GM23338 (cell line): ENCODE measurements around the gene SLC6A8. TPM values are rescaled to one million over a fixed set of nuclear protein-coding genes. Genes with fewer than 3 reads are reported as not detected.
"Not testable (repeated sequence)": the region's sequence is repeated elsewhere in the genome, so short reads cannot be mapped to it uniquely, and the experiment has no call there.

Experiments used
- ATAC-seq: fragments of 200-7000 bp; cut with Tn5 transposase; 3 replicates; pipeline ENCODE4 v1.9.1; 2020
- DNase-seq: peaks from one replicate; pipeline ENCODE4 v3.0.0-alpha.2; 2015; ENCODE audit warnings: low spot score
- H2AFZ ChIP-seq: fragments of 200-600 bp; sonication (generic); 2 replicates; pipeline ENCODE4 v1.8.0; 2016; ENCODE audit warnings: antibody characterized with exemption, mild to moderate bottlenecking, moderate library complexity
- H3F3A ChIP-seq: fragments of 200-600 bp; sonication (generic); replicated peaks from 2 replicates; pipeline ENCODE4 v1.8.0; 2017; ENCODE audit warnings: antibody characterized with exemption, mixed run types, low read depth
- H3K27ac ChIP-seq: fragments of 200-600 bp; sonication (generic); 2 replicates; pipeline ENCODE4 v1.6.1; 2016; ENCODE audit warnings: low read depth
- H3K27me3 ChIP-seq: fragments of 200-600 bp; sonication (generic); 2 replicates; pipeline ENCODE4 v1.8.0; 2016; ENCODE audit warnings: mild to moderate bottlenecking, mixed run types, moderate library complexity; ENCODE audit not compliant: insufficient read depth
- H3K36me3 ChIP-seq: fragments of 200-600 bp; sonication (generic); 2 replicates; pipeline ENCODE4 v1.8.0; 2016; ENCODE audit warnings: mild to moderate bottlenecking; ENCODE audit not compliant: insufficient read depth
- H3K4me1 ChIP-seq: fragments of 200-600 bp; sonication (generic); 2 replicates; pipeline ENCODE4 v1.8.0; 2016; ENCODE audit warnings: mild to moderate bottlenecking, moderate library complexity; ENCODE audit not compliant: insufficient read depth
- H3K4me2 ChIP-seq: fragments of 200-600 bp; sonication (generic); 2 replicates; pipeline ENCODE4 v1.7.1; 2017; ENCODE audit warnings: mixed run types
- H3K4me3 ChIP-seq: fragments of 200-600 bp; sonication (generic); 2 replicates; pipeline ENCODE4 v1.6.1; 2016; ENCODE audit warnings: mixed run types
- H3K79me2 ChIP-seq: fragments of 200-600 bp; sonication (generic); replicated peaks from 2 replicates; pipeline ENCODE4 v1.8.0; 2017; ENCODE audit warnings: mild to moderate bottlenecking; ENCODE audit not compliant: insufficient read depth
- H3K9me2 ChIP-seq: fragments of 200-600 bp; sonication (generic); 2 replicates; pipeline ENCODE4 v1.8.0; 2017; ENCODE audit not compliant: insufficient read depth
- H4K20me1 ChIP-seq: fragments of 200-600 bp; sonication (generic); replicated peaks from 2 replicates; pipeline ENCODE4 v1.8.0; 2017; ENCODE audit warnings: mild to moderate bottlenecking; ENCODE audit not compliant: insufficient read depth
- H3K27ac Mint-ChIP-seq: 2 replicates; pipeline ENCODE4 v1.8.0; 2020; ENCODE audit warnings: inconsistent platforms, mild to moderate bottlenecking, moderate library complexity, mixed read lengths
- H3K27me3 Mint-ChIP-seq: 3 replicates; pipeline ENCODE4 v1.8.0; 2022; ENCODE audit warnings: low read depth, mild to moderate bottlenecking, moderate library complexity, mixed read lengths, inconsistent platforms; ENCODE audit not compliant: insufficient read depth, poor library complexity
- H3K36me3 Mint-ChIP-seq: 3 replicates; pipeline ENCODE4 v1.8.0; 2021; ENCODE audit warnings: low read depth, mild to moderate bottlenecking, inconsistent platforms, moderate library complexity, mixed read lengths
- H3K4me1 Mint-ChIP-seq: 3 replicates; pipeline ENCODE4 v1.8.0; 2020; ENCODE audit warnings: mild to moderate bottlenecking, inconsistent platforms, mixed read lengths
- H3K4me3 Mint-ChIP-seq: 3 replicates; pipeline ENCODE4 v1.8.0; 2021; ENCODE audit warnings: moderate library complexity, mild to moderate bottlenecking, inconsistent platforms, mixed read lengths
- H3K9me3 Mint-ChIP-seq: 3 replicates; pipeline ENCODE4 v1.8.0; 2020; ENCODE audit warnings: moderate library complexity, mild to moderate bottlenecking, inconsistent platforms, mixed read lengths
- EZH2 ChIP-seq: fragments of 200-600 bp; sonication (generic); IDR thresholded peaks from one replicate; pipeline ENCODE4 v1.8.0; 2017; ENCODE audit warnings: antibody characterized with exemption, mild to moderate bottlenecking, low read depth; ENCODE audit not compliant: unreplicated experiment
- POLR2AphosphoS5 ChIP-seq: IDR thresholded peaks from 2 replicates; pipeline ENCODE4 v1.6.1; 2016; ENCODE audit warnings: antibody characterized with exemption, low read depth
- STAT1 ChIP-seq: IDR thresholded peaks from one replicate; pipeline ENCODE4 v1.6.1; 2016; ENCODE audit warnings: antibody characterized with exemption; ENCODE audit not compliant: unreplicated experiment
- ZNF331 ChIP-seq: fragments of 250-450 bp; sonication (Bioruptor Pico); IDR thresholded peaks from 2 replicates; pipeline ENCODE4 v1.5.0; 2020; ENCODE audit warnings: low read depth, mild to moderate bottlenecking, moderate library complexity
- polyA plus RNA-seq: library from polyadenylated mRNA; unstranded; fragments of >200 nt; fragmentation: Nextera tagmentation; extraction: Ambion mirVana; gene quantifications from 2 replicates; pipeline ENCODE4 v1.2.1, GENCODE V29; 2016
- total RNA-seq: library from RNA; depleted of rRNA; stranded (reverse); fragments of >200 nt; shearing (Covaris generic); gene quantifications from 2 replicates; pipeline ENCODE4 v1.2.3, GENCODE V29; 2014
- TF ChIP-seq, protein P1 (sequence below): IDR thresholded peaks from one replicate; pipeline ENCODE4 v1.6.1; 2018; ENCODE audit warnings: antibody characterized with exemption; ENCODE audit not compliant: unreplicated experiment
- TF ChIP-seq, protein P2 (sequence below), 2 experiments: fragments of 200-600 bp in 1 of 2; sonication (generic) in 1 of 2; conservative IDR thresholded peaks; 2 replicates each; pipeline versions ENCODE4 v1.5.1 to v1.6.1; 2016 to 2017; ENCODE audit warnings: antibody characterized with exemption in 2 of 2, low read depth in 2 of 2, mild to moderate bottlenecking in 2 of 2, moderate library complexity in 1 of 2

SLC6A8 gene
- total and polyA plus RNA-seq, 2 experiments from 2014 or later = 19.5 to 68.6 TPM

DNA sequence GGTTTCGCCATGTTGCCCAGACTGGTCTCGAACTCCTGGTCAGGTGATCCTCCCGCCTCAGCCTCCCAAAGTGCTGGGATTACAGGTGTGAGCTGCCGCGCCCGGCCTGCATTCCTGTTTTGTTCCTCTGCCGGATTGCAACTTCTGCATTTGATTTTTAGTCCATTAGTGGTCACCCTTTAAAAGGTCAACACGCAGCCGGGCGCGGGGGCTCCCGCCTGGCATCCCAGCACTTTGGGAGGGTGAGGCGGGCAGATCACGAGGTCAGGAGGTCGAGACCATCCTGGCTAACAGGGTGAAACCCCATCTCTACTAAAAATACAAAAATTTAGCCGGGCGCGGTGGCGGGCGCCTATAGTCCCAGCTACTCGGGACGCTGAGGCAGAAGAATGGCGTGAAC, 42.4 kb downstream of the SLC6A8 start:
- not testable (repeated sequence) for ATAC-seq, H3F3A ChIP-seq, H3K4me2 ChIP-seq, DNase-seq, H3K36me3 Mint-ChIP-seq, H3K4me1 ChIP-seq, H3K27ac Mint-ChIP-seq, H3K79me2 ChIP-seq, H3K9me3 Mint-ChIP-seq, H3K27ac ChIP-seq, H3K27me3 Mint-ChIP-seq, H3K4me3 ChIP-seq, H3K9me2 ChIP-seq, H2AFZ ChIP-seq, H3K4me3 Mint-ChIP-seq, H4K20me1 ChIP-seq, H3K27me3 ChIP-seq, H3K36me3 ChIP-seq
- peaks cover 14% of the 10 kb centered on the region for H3K4me1 Mint-ChIP-seq

DNA sequence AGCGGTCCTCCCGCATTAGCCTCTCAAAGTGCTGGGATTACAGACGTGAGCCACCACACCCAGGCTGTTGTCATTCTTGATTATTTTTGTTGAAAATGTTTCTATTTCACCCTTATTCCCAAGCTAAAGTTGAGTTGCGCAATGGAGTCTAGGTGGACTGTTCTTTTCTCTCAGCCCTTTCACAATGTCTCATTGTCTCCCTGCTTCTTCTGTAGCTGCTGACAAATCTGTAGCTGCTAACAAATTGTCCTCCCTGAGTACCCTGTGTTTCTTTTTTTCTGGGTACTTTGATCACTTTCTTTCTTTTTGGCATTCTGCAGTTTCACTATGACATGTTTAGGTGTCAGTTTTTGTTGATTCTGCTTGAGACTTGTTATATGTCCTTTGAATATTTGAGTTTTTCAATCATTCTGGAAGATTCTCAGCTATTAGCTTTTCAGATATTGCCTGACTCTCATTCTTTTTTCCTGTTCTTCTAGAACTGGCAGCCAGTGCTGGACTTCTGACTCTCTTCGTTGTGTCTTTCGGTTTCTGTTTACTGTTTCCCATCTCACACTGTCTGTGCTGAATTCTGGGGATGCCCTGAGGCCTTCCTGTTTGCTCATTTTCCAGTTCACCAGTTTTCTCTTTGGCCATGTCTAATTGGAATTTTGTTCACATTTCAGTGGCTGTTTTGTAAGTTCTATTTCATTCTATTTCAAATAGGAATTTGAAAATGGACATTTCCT, 43.6 kb downstream of the SLC6A8 start:
- Histone ChIP-seq H3K4me2 (no peak overlapping the region), H3K9me2 (no peaks in the 10 kb centered on the region), H4K20me1 (no peaks in the 10 kb centered on the region), H3K4me3 (no peak overlapping the region), H3K79me2 (no peaks in the 10 kb centered on the region), H3K27me3 (no peaks in the 10 kb centered on the region), H3F3A (no peaks in the 10 kb centered on the region), H3K36me3 (no peaks in the 10 kb centered on the region), H3K27ac (no peak overlapping the region), H3K4me1 (peaks cover 8% of the 10 kb centered on the region; the same call in 1 of the 2 replicates), H2AFZ (no peak overlapping the region)
- no peak overlapping the region for H3K27ac Mint-ChIP-seq
- peaks cover 9% of the 10 kb centered on the region; the same call in 1 of the 3 replicates for H3K36me3 Mint-ChIP-seq
- H3K27me3 Mint-ChIP-seq = peaks cover 5% of the 10 kb centered on the region
- DNase-seq (no peak), ATAC-seq (no peak)
- H3K4me1 Mint-ChIP-seq = peaks cover 21% of the 10 kb centered on the region
- no peak overlapping the region for H3K4me3 Mint-ChIP-seq
- H3K9me3 Mint-ChIP-seq = peaks cover 2% of the 10 kb centered on the region; the same call in 1 of the 3 replicates
- TF ChIP-seq ZNF331 (CRISPR knock-in tag) (no peak), POLR2AphosphoS5 (no peak), STAT1 (no peak), EZH2 (no peak)
- TF ChIP-seq, protein P1, sequence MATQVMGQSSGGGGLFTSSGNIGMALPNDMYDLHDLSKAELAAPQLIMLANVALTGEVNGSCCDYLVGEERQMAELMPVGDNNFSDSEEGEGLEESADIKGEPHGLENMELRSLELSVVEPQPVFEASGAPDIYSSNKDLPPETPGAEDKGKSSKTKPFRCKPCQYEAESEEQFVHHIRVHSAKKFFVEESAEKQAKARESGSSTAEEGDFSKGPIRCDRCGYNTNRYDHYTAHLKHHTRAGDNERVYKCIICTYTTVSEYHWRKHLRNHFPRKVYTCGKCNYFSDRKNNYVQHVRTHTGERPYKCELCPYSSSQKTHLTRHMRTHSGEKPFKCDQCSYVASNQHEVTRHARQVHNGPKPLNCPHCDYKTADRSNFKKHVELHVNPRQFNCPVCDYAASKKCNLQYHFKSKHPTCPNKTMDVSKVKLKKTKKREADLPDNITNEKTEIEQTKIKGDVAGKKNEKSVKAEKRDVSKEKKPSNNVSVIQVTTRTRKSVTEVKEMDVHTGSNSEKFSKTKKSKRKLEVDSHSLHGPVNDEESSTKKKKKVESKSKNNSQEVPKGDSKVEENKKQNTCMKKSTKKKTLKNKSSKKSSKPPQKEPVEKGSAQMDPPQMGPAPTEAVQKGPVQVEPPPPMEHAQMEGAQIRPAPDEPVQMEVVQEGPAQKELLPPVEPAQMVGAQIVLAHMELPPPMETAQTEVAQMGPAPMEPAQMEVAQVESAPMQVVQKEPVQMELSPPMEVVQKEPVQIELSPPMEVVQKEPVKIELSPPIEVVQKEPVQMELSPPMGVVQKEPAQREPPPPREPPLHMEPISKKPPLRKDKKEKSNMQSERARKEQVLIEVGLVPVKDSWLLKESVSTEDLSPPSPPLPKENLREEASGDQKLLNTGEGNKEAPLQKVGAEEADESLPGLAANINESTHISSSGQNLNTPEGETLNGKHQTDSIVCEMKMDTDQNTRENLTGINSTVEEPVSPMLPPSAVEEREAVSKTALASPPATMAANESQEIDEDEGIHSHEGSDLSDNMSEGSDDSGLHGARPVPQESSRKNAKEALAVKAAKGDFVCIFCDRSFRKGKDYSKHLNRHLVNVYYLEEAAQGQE = no peak
- TF ChIP-seq, protein P2, sequence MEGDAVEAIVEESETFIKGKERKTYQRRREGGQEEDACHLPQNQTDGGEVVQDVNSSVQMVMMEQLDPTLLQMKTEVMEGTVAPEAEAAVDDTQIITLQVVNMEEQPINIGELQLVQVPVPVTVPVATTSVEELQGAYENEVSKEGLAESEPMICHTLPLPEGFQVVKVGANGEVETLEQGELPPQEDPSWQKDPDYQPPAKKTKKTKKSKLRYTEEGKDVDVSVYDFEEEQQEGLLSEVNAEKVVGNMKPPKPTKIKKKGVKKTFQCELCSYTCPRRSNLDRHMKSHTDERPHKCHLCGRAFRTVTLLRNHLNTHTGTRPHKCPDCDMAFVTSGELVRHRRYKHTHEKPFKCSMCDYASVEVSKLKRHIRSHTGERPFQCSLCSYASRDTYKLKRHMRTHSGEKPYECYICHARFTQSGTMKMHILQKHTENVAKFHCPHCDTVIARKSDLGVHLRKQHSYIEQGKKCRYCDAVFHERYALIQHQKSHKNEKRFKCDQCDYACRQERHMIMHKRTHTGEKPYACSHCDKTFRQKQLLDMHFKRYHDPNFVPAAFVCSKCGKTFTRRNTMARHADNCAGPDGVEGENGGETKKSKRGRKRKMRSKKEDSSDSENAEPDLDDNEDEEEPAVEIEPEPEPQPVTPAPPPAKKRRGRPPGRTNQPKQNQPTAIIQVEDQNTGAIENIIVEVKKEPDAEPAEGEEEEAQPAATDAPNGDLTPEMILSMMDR (conservative IDR thresholded peaks at IDR 0.05; ENCODE audit: low read depth in 2 of 2) = no peak
